Astrocyte of the cerebellum (primary cell): ENCODE measurements around the gene TOMM40.
"Not testable (repeated sequence)": the region's sequence is repeated elsewhere in the genome, so short reads cannot be mapped to it uniquely, and the experiment has no call there.

Source experiments
- DNase-seq: peaks from one replicate; pipeline ENCODE4 v3.0.0-alpha.2; 2011; ENCODE audit warnings: low read depth
- H3K4me3 ChIP-seq: 2 replicates; pipeline ENCODE4 v1.5.1; 2011; ENCODE audit warnings: mild to moderate bottlenecking, low read depth, low read length, moderate library complexity
- CTCF ChIP-seq: IDR thresholded peaks from 2 replicates; pipeline ENCODE4 v1.5.1; 2012; ENCODE audit warnings: low read length, low read depth, moderate library complexity, mild to moderate bottlenecking; ENCODE audit errors: missing control alignments
- in situ Hi-C: cut with HindIII; loops from 2 replicates; pipeline ENCODE4 v1.10.0; 2017; ENCODE audit warnings: low sequenced_read_pairs

Gene TOMM40

GRCh38 chr19:44907613-44908012 lies 16.6 kb downstream of the TOMM40 start:
- H3K4me3 ChIP-seq: no peak overlapping the region
- TF ChIP-seq CTCF: no peak
- in situ Hi-C loops: no loop called here
- no peak for DNase-seq

GRCh38 chr19:44908074-44908835 lies 17.2 kb downstream of the TOMM40 start:
- no peak for DNase-seq
- in situ Hi-C loops: no loop called here
- no peak overlapping the region for H3K4me3 ChIP-seq
- no peak for TF ChIP-seq CTCF

GRCh38 chr19:44908836-44909261 lies 17.8 kb downstream of the TOMM40 start:
- H3K4me3 ChIP-seq: no peak overlapping the region
- DNase-seq: no peak
- no peak for TF ChIP-seq CTCF
- in situ Hi-C loops: no loop called here

GRCh38 chr19:44909775-44910174 lies 18.7 kb downstream of the TOMM40 start:
- no peak for TF ChIP-seq CTCF
- H3K4me3 ChIP-seq: no peak overlapping the region
- in situ Hi-C loops: loop anchor here (5.0 kb wide), 1 partner anchor 43 kb away; no protein-coding TSS in a partner anchor
- no peak for DNase-seq

GRCh38 chr19:44911896-44912295 lies 20.8 kb downstream of the TOMM40 start:
- in situ Hi-C loops: loop anchor here (5.0 kb wide), 1 partner anchor 40 kb away; no protein-coding TSS in a partner anchor
- H3K4me3 ChIP-seq, DNase-seq: not testable (repeated sequence)

GRCh38 chr19:44912854-44913253 lies 21.8 kb downstream of the TOMM40 start:
- no peak for DNase-seq
- no peak overlapping the region for H3K4me3 ChIP-seq
- in situ Hi-C loops: loop anchor here (5.0 kb wide), 1 partner anchor 39 kb away; no protein-coding TSS in a partner anchor
- TF ChIP-seq CTCF: no peak

- in situ Hi-C loops: loop anchor here (5.0 kb wide), 1 partner anchor 39 kb away; no protein-coding TSS in a partner anchor
- DNase-seq, H3K4me3 ChIP-seq: not testable (repeated sequence)
Measured at GRCh38 chr19:44913512-44914432, 22.7 kb downstream of the TOMM40 start.

GRCh38 chr19:44914433-44915206 lies 23.6 kb downstream of the TOMM40 start, which contains the start of gene APOC1:
Gene APOC1, plus strand, starts transcription at chr19:44914608. Its CDS starts 284 bp downstream, at chr19:44914892.
- peak within 1 kb of the TSS; percentile 47 for H3K4me3 ChIP-seq
- in situ Hi-C loops: loop anchor here (5.0 kb wide), 1 partner anchor 38 kb away; no protein-coding TSS in a partner anchor
- DNase-seq: peak; percentile 65
